Lower lobe of right lung (tissue), 2 donors: Measurements from ENCODE around the gene MGARP. TPM values are rescaled to one million over a fixed set of nuclear protein-coding genes. Genes with fewer than 3 reads are reported as not detected.
"Not testable (repeated sequence)": the region's sequence is repeated elsewhere in the genome, so short reads cannot be mapped to it uniquely, and the experiment has no call there.

Experiments
- ATAC-seq, 2 donors: fragments of 200-7000 bp; cut with Tn5 transposase; one replicate each; pipeline ENCODE4 v1.9.1; 2020 to 2022; ENCODE audit warnings: mild to moderate bottlenecking in 2 of 2, moderate library complexity in 2 of 2
- DNase-seq: peaks from one replicate; pipeline ENCODE4 v3.0.0-alpha.2; 2020
- H3K27ac ChIP-seq: fragments of 200-600 bp; one replicate; pipeline ENCODE4 v1.8.0; 2022
- H3K27me3 ChIP-seq: fragments of 200-600 bp; one replicate; pipeline ENCODE4 v1.8.0; 2022; ENCODE audit warnings: low read depth
- H3K36me3 ChIP-seq: fragments of 200-600 bp; one replicate; pipeline ENCODE4 v1.8.0; 2022; ENCODE audit warnings: mild to moderate bottlenecking
- H3K4me1 ChIP-seq: fragments of 200-600 bp; one replicate; pipeline ENCODE4 v1.8.0; 2022
- H3K4me3 ChIP-seq: fragments of 200-600 bp; one replicate; pipeline ENCODE4 v1.8.0; 2022; ENCODE audit warnings: mild to moderate bottlenecking
- H3K9me3 ChIP-seq: fragments of 200-600 bp; one replicate; pipeline ENCODE4 v1.8.0; 2022
- intact Hi-C: fragments of 100-400 bp; cut with DNase I; formaldehyde crosslinking; loops from one replicate; pipeline ENCODE4 v1.11.0; 2022
- total RNA-seq: library from RNA; stranded (reverse); fragmentation: NEBNext Ultra II Directional; extraction: Animal tissue kit (Norgen Biotek cat#: 25700); gene quantifications from one replicate; pipeline ENCODE4 v1.2.1, GENCODE V29; 2021
- TF ChIP-seq, protein P1 (sequence below): fragments of 200-600 bp; IDR thresholded peaks from one replicate; pipeline ENCODE4 v1.8.0; 2022; ENCODE audit warnings: antibody characterized with exemption, mild to moderate bottlenecking
- donor health status: DM: no; HTN: yes; CAD: no; lungs with severe emphysema.

Gene MGARP
- total RNA-seq, 1 donor from 2014 or later = not detected

DNA sequence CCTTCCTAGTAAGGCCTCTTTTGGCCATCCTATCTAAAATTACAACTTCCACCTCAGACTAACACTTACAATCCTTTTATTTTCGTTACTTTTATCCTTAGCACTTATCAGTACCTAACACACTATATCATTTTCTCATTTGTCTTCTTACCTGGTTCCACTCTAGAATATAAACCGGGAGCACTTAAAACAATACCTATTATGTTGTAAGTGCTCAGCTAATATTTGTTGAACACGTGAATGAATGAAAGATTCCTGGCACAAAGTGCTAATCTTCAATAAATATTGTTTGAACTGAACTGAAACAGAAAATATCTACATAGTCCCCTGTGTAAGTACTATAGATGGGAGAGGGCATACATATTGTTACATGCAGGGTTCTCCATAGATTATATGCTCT is 14.4 kb downstream of the MGARP start:
- H3K36me3 ChIP-seq = no peaks in the 10 kb centered on the region
- no peak overlapping the region for H3K27ac ChIP-seq
- DNase-seq = no peak
- no peak for ATAC-seq
- H3K4me1 ChIP-seq = peaks cover 18% of the 10 kb centered on the region
- intact Hi-C loops = no loop called here
- H3K27me3 ChIP-seq = no peaks in the 10 kb centered on the region
- H3K4me3 ChIP-seq = no peak overlapping the region
- TF ChIP-seq, protein P1, sequence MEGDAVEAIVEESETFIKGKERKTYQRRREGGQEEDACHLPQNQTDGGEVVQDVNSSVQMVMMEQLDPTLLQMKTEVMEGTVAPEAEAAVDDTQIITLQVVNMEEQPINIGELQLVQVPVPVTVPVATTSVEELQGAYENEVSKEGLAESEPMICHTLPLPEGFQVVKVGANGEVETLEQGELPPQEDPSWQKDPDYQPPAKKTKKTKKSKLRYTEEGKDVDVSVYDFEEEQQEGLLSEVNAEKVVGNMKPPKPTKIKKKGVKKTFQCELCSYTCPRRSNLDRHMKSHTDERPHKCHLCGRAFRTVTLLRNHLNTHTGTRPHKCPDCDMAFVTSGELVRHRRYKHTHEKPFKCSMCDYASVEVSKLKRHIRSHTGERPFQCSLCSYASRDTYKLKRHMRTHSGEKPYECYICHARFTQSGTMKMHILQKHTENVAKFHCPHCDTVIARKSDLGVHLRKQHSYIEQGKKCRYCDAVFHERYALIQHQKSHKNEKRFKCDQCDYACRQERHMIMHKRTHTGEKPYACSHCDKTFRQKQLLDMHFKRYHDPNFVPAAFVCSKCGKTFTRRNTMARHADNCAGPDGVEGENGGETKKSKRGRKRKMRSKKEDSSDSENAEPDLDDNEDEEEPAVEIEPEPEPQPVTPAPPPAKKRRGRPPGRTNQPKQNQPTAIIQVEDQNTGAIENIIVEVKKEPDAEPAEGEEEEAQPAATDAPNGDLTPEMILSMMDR = no peak
- no peaks in the 10 kb centered on the region for H3K9me3 ChIP-seq

DNA sequence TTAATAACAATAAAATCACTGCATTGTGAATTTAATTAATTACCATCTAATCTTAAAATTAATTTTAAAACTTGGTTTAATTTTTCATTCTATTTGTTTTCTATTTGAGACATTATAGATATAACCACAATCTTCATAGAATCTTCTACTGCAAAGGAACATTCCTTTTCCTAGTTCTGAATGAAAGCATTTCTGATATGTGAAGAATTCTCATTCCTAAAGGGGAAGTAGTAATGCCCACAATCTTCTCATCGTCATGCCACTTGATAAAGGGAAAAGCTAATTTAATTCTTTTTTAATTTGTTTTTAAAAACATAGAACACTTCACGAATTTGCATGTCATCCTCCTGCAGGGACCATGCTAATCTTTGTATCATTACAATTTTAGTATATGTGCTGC is 23.7 kb downstream of the MGARP start:
- Histone ChIP-seq H3K4me1 (no peaks in the 10 kb centered on the region), H3K36me3 (no peaks in the 10 kb centered on the region), H3K27me3 (no peaks in the 10 kb centered on the region), H3K4me3 (no peak overlapping the region), H3K9me3 (no peaks in the 10 kb centered on the region), H3K27ac (no peak overlapping the region)
- TF ChIP-seq, protein P1 = no peak
- intact Hi-C loops = no loop called here
- DNase-seq = no peak
- ATAC-seq = no peak

DNA sequence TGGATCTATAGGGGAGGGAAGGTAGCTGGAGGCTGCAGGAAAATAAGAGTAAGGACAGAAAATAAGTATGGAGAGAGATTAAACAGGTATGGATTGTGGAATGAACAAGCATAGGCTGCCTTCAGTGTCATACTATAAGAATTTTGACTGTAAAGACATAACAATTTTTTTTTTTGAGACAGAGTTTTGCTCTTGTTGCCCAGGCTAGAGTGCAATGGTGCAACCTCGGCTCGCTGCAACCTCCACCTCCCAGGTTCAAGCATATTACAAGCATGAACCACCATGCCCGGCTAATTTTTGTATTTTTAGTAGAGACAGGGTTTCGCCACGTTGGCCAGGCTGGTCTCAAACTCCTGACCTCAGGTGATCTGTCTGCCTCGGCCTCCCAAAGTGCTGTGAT is 24.4 kb downstream of the MGARP start:
- H3K4me3 ChIP-seq, intact Hi-C loops, ATAC-seq, H3K4me1 ChIP-seq, H3K9me3 ChIP-seq, H3K27ac ChIP-seq, H3K27me3 ChIP-seq, DNase-seq, H3K36me3 ChIP-seq: not testable (repeated sequence)

DNA sequence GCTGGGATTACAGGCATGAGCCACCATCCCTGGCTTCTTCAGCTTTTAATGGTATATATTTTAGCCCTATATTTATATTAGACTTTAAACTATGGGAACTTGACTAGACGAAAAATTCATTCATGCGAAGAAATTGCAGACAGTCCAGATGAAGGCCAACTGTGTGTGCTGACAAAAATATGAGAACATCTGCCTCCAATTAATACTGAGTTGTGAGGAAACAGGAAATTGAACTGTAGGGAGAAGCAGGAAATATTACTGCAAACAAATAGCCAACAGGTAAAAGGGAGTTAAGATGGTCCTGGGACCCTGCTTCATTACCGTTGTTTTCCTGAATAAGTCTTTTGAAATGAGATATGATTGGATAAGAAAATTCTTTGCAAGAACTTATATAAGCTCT is 26.3 kb downstream of the MGARP start:
- intact Hi-C loops = no loop called here
- ATAC-seq (no peak), DNase-seq (no peak)
- Histone ChIP-seq H3K4me3 (no peak overlapping the region), H3K4me1 (no peaks in the 10 kb centered on the region), H3K27me3 (no peaks in the 10 kb centered on the region), H3K9me3 (no peaks in the 10 kb centered on the region), H3K27ac (no peak overlapping the region), H3K36me3 (no peaks in the 10 kb centered on the region)
- TF ChIP-seq, protein P1 = no peak

DNA sequence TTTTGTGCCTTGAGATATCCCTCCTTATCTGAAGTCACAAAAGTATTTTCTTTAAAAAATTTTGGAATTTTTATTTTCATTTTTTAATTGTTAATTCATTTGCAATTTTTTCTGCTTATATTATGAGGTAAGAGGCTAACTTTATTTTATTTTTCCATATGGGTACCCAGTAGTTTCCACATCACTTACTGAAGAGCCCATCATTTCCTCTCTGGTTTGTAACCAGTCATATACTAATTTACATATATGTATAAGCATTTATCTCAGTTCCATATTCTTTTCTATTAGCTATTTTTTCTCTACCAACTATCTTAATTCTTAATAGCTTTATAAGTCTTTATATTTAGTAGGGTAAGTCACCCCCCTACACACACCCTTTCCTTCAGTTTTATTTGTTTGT is 27.0 kb downstream of the MGARP start:
- TF ChIP-seq, protein P1 = no peak
- DNase-seq (no peak), ATAC-seq (no peak)
- no peaks in the 10 kb centered on the region for H3K4me1 ChIP-seq
- H3K27ac ChIP-seq = no peak overlapping the region
- intact Hi-C loops = no loop called here
- H3K4me3 ChIP-seq = no peak overlapping the region
- no peaks in the 10 kb centered on the region for H3K36me3 ChIP-seq
- no peaks in the 10 kb centered on the region for H3K9me3 ChIP-seq
- no peaks in the 10 kb centered on the region for H3K27me3 ChIP-seq

DNA sequence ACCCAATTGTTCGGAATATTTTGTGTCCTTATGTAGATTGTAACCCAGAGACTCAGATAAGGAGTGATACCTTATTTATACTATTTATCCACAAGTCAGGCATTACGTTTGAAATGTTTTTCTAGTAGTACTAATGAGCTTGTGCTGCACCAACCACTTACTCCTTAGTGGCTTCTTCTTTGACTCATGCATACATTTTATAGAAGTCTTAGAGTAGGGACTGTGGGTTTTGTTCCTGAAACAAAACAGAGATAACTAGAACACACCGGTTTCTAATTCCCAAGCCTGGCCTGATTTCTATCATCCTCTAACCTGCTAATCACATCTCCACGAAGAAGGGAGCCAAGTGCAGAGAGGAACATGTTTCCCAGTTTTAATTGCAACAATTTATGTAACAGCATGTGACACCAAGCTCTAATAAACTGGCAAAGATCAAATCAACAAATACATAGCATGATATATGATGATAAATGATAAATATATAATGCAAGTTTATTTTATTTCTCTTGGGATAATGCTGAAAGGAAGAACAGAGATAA is 32.3 kb downstream of the MGARP start:
- no peak for ATAC-seq
- TF ChIP-seq, protein P1 = no peak

More for the DNA sequence above, 32.3 kb downstream of the MGARP start:
- Histone ChIP-seq H3K9me3 (no peaks in the 10 kb centered on the region), H3K36me3 (no peaks in the 10 kb centered on the region), H3K4me1 (peaks cover 7% of the 10 kb centered on the region), H3K27ac (no peak overlapping the region), H3K4me3 (no peak overlapping the region), H3K27me3 (no peaks in the 10 kb centered on the region)
- intact Hi-C loops = no loop called here
- no peak for DNase-seq
